CD4-positive, alpha-beta memory T cell (primary cell): ENCODE measurements around the gene CCND3. TPM values are rescaled to one million over a fixed set of nuclear protein-coding genes. Genes with fewer than 3 reads are reported as not detected.
"Not testable (repeated sequence)": the region's sequence is repeated elsewhere in the genome, so short reads cannot be mapped to it uniquely, and the experiment has no call there.

ENCODE experiments used
- CTCF ChIA-PET: fragments of 350-600 bp; sonication (Branson Sonifier 250); formaldehyde crosslinking; loops from one replicate; lab custom pipeline; 2021; ENCODE audit warnings: inconsistent platforms; ENCODE audit not compliant: partially characterized antibody; lab: Charles Lee
- POLR2A ChIA-PET: fragments of 350-600 bp; sonication (Branson Sonifier 250); formaldehyde crosslinking; loops from one replicate; lab custom pipeline; 2021; ENCODE audit not compliant: partially characterized antibody; lab: Charles Lee
- DNase-seq, 5 donors: peaks; one replicate each; pipeline versions ENCODE4 v3.0.0 to v3.0.0-alpha.2; 2020 to 2022; ENCODE audit warnings: mixed read lengths in 1 of 5
- H3K27ac ChIP-seq: one replicate; pipeline ENCODE4 v1.7.0; 2013; ENCODE audit warnings: low read depth, low read length
- H3K27me3 ChIP-seq: 2 replicates; pipeline ENCODE4 v1.7.0; 2013; ENCODE audit warnings: mild to moderate bottlenecking, low read length, moderate library complexity; ENCODE audit not compliant: insufficient read depth
- H3K36me3 ChIP-seq: 2 replicates; pipeline ENCODE4 v1.7.0; 2013; ENCODE audit warnings: mild to moderate bottlenecking, low read length, moderate library complexity; ENCODE audit not compliant: insufficient read depth
- H3K4me1 ChIP-seq: 2 replicates; pipeline ENCODE4 v1.7.0; 2013; ENCODE audit warnings: mild to moderate bottlenecking, low read length, moderate library complexity; ENCODE audit not compliant: insufficient read depth
- H3K4me3 ChIP-seq, 2 donors: one replicate each; pipeline ENCODE4 v1.7.0; 2013; ENCODE audit warnings: low read length in 2 of 2, mild to moderate bottlenecking in 1 of 2
- H3K9me3 ChIP-seq, 2 donors: one replicate each; pipeline ENCODE4 v1.7.0; 2013; ENCODE audit warnings: low read length in 2 of 2, control low read depth in 1 of 2; ENCODE audit not compliant: control insufficient read depth in 1 of 2
- H3K27ac Mint-ChIP-seq, 7 donors: one replicate each; pipeline ENCODE4 v1.8.0; 2020 to 2021; ENCODE audit warnings: mixed read lengths in 7 of 7, mild to moderate bottlenecking in 6 of 7, inconsistent platforms in 3 of 7, moderate library complexity in 3 of 7
- H3K27me3 Mint-ChIP-seq, 2 donors: one replicate each; pipeline ENCODE4 v1.8.0; 2020 to 2021; ENCODE audit warnings: mixed read lengths in 2 of 2
- H3K36me3 Mint-ChIP-seq, 2 donors: one replicate each; pipeline ENCODE4 v1.8.0; 2020 to 2021; ENCODE audit warnings: mixed read lengths in 2 of 2, inconsistent platforms in 1 of 2, mild to moderate bottlenecking in 1 of 2
- H3K4me1 Mint-ChIP-seq, 4 donors: one replicate each; pipeline ENCODE4 v1.8.0; 2020 to 2021; ENCODE audit warnings: mixed read lengths in 4 of 4, mild to moderate bottlenecking in 1 of 4
- H3K4me3 Mint-ChIP-seq, 8 donors: one replicate each; pipeline ENCODE4 v1.8.0; 2020 to 2021; ENCODE audit warnings: mixed read lengths in 8 of 8, mild to moderate bottlenecking in 7 of 8, moderate library complexity in 6 of 8, inconsistent platforms in 3 of 8
- H3K9me3 Mint-ChIP-seq, 8 donors: one replicate each; pipeline ENCODE4 v1.8.0; 2020 to 2021; ENCODE audit warnings: mixed read lengths in 8 of 8, mild to moderate bottlenecking in 5 of 8, inconsistent platforms in 3 of 8, moderate library complexity in 1 of 8
- intact Hi-C: fragments of 100-400 bp; cut with micrococcal nuclease; formaldehyde crosslinking; loops from one replicate; pipeline ENCODE4 v1.15.1; 2023
- polyA plus RNA-seq, 2 donors: library from polyadenylated mRNA; unstranded; fragments of 300-500 nt; fragmentation: Illumina TruSeq; gene quantifications; one replicate each; pipeline ENCODE4 v1.2.3, GENCODE V29; 2021
- total RNA-seq, 2 experiments: library from RNA; stranded (reverse); gene quantifications; one replicate each; pipeline ENCODE4 v1.2.3, GENCODE V29; 2021

Gene CCND3
- total and polyA plus RNA-seq, 4 experiments from 2014 or later, result 223 to 555 (median 387) TPM

DNA sequence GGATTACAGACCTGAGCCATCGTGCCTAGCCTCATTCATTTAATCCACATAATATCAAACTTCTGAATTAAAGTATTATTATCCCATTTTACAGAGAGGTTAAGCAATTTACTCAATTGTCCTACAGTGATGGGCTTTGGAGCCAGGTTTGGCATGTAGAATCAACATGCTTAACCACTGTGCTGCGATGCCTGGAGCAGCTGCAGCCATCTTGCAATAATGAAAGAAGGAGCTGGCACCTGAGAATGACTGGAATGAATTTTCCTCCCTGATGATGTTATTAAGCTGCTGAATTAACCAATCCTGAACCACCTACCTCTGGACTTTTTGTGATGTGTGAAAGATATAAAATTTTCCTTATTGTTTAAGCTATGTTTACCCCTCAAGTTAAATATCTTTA lies 13.1 kb upstream of the CCND3 start:
- Histone ChIP-seq H3K4me3 (no peak overlapping the region), H3K9me3 (no peaks in the 10 kb centered on the region), H3K27ac (no peak overlapping the region), H3K4me1 (peaks cover 56% of the 10 kb centered on the region), H3K27me3 (no peaks in the 10 kb centered on the region), H3K36me3 (peaks cover 8% of the 10 kb centered on the region)
- Mint-ChIP-seq H3K9me3 (no peaks in the 10 kb centered on the region), H3K27ac (peak overlapping the region in 5 of 7 donors; percentile 35 to 53 (median 52)), H3K4me3 (peak overlapping the region in 1 of 8 donors; percentile 5), H3K27me3 (no peaks in the 10 kb centered on the region), H3K36me3 (peaks cover 24 to 44% of the 10 kb centered on the region in 2 donors), H3K4me1 (peaks cover 32 to 73% (median 47%) of the 10 kb centered on the region in 4 donors)
- intact Hi-C loops, result loop anchor here (2.0 kb wide), 1 partner anchor 16 kb away; no protein-coding TSS in a partner anchor
- ChIA-PET CTCF (interaction anchor here (0.6 to 1.6 kb wide), 3 partner anchors 11 to 92 kb away, joined by 3 read pairs; partner anchors contain the start of gene MED20), POLR2A (interaction anchor here (1.3 kb wide), 1 partner anchor 18 kb away, joined by 3 read pairs; no protein-coding TSS in a partner anchor)
- DNase-seq, result no peak

DNA sequence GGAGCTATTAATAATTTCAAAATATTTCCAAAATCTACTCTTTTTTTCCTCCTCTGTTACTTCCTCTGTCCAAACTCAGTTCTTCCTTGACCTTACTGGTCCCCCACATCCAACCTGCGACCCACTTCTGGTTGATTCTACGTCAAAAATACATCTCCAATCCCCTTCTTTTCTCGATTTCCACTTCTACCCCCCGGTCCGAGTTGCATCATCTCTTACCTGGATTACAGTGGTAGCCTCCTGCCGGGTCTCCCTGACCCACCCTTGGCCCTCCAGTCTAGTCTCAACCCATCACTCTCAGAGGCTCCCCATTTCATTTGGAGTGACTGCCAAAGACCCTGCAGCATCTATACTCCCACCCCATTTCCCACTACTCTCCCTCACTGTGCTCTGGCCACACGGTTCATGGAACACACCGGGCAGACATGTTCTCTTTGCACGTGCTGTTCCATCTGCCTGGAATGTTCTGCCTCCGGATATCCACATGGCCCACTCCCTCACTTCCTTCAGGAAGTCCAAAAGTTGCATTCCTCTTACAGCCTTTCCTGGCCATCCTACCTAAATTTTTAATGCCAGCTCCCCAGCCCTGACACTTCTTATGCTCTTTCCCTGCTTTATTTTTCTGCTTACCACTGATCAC lies 6.1 kb upstream of the CCND3 start:
- Mint-ChIP-seq H3K4me3 (peak overlapping the region in 4 of 8 donors; percentile 15 to 45 (median 24)), H3K4me1 (peaks cover 24 to 60% (median 41%) of the 10 kb centered on the region in 4 donors)
- CTCF ChIA-PET, result interaction anchor here (1.5 kb wide), 1 partner anchor 24 kb away, joined by 3 read pairs; no protein-coding TSS in a partner anchor

DNA sequence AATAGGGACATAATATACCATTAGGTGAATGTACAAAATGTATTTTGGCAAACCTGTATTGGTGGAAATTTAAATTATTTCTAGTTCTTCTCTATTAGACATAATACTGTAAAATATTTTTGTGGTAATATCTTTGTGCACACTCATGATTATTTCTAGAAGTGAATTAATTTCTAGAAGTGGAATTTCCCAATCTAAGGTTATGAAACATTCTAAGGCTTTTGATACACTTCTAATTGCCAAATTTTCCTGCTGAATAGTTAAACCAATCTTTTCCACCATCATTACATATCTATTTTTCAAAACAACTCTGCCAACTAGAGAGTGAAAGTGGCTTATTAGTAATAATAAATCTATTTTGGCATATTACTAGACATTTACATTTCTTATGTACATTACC lies 1.8 kb upstream of the CCND3 start:
- intact Hi-C loops, result no loop called here
- Histone ChIP-seq H3K27ac (no peak overlapping the region), H3K27me3 (no peaks in the 10 kb centered on the region), H3K36me3 (no peaks in the 10 kb centered on the region), H3K4me3 (no peak overlapping the region), H3K9me3 (no peaks in the 10 kb centered on the region), H3K4me1 (peaks cover 71% of the 10 kb centered on the region)
- peaks cover 41 to 73% (median 55%) of the 10 kb centered on the region in 4 donors for H3K4me1 Mint-ChIP-seq
- no peaks in the 10 kb centered on the region for H3K27me3 Mint-ChIP-seq
- ChIA-PET POLR2A (interaction anchor here (11.6 kb wide), 1 partner anchor 102 kb away, joined by 280 read pairs; the partner anchor contains the start of gene TAF8), CTCF (interaction anchor here (1.0 to 13.1 kb wide), 5 partner anchors 9 to 100 kb away, joined by 3 to 169 read pairs (median 3); partner anchors contain the start of genes BYSL and MED20)
- peak overlapping the region in 2 of 8 donors; percentile 30 to 36 for H3K4me3 Mint-ChIP-seq
- no peaks in the 10 kb centered on the region for H3K9me3 Mint-ChIP-seq
- H3K36me3 Mint-ChIP-seq, result peaks cover 8 to 20% of the 10 kb centered on the region in 2 donors
- H3K27ac Mint-ChIP-seq, result peak overlapping the region in 3 of 7 donors; percentile 65 to 86 (median 86)
- DNase-seq, result no peak

More for the DNA sequence above, 6.1 kb upstream of the CCND3 start:
- intact Hi-C loops, result no loop called here
- H3K27ac ChIP-seq, result no peak overlapping the region
- Mint-ChIP-seq H3K9me3 (no peaks in the 10 kb centered on the region), H3K27ac (peak overlapping the region in 5 of 7 donors; percentile 19 to 91 (median 65)), H3K27me3 (no peaks in the 10 kb centered on the region), H3K36me3 (peaks cover 18 to 22% of the 10 kb centered on the region in 2 donors)
- no peaks in the 10 kb centered on the region for H3K27me3 ChIP-seq
- H3K36me3 ChIP-seq, result no peaks in the 10 kb centered on the region
- no peaks in the 10 kb centered on the region for H3K9me3 ChIP-seq
- POLR2A ChIA-PET, result interaction anchor here (0.6 to 1.2 kb wide), 2 partner anchors 30 to 98 kb away, joined by 3 read pairs; no protein-coding TSS in a partner anchor
- H3K4me3 ChIP-seq, result no peak overlapping the region
- H3K4me1 ChIP-seq, result peaks cover 61% of the 10 kb centered on the region
- DNase-seq, result no peak

DNA sequence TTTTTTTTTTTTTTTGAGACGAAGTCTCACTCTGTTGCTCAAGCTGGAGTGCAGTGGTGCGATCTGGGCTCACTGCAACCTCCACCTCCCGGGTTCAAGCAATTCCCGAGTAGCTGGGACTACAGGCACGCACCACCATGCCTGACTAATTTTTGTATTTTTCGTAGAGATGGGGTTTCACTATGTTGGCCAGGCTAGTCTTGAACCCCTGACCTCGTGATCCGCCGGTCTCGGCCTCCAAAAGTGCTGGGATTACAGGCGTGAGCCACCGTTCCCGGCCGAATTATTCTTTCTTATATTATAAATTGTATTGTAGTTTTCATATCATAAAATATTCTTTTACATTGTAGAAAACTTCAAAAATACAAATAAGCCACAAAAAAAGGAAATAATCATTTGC lies 1.3 kb upstream of the CCND3 start:
- H3K36me3 Mint-ChIP-seq, result peaks cover 5 to 22% of the 10 kb centered on the region in 2 donors
- ChIA-PET POLR2A (interaction anchor here (0.7 to 11.6 kb wide), 4 partner anchors 12 to 155 kb away, joined by 4 to 280 read pairs (median 16); partner anchors contain the start of genes BYSL, MED20, TAF8 and TOMM6), CTCF (interaction anchor here (0.6 to 13.1 kb wide), 6 partner anchors 8 to 100 kb away, joined by 3 to 169 read pairs (median 4); partner anchors contain the start of genes BYSL and MED20)
- peaks cover 43 to 74% (median 57%) of the 10 kb centered on the region in 4 donors for H3K4me1 Mint-ChIP-seq
- peak overlapping the region in 6 of 8 donors; percentile 83 to 95 (median 88) for H3K4me3 Mint-ChIP-seq
- H3K4me3 ChIP-seq, H3K9me3 ChIP-seq, intact Hi-C loops, DNase-seq, H3K9me3 Mint-ChIP-seq, H3K27me3 ChIP-seq, H3K36me3 ChIP-seq, H3K27me3 Mint-ChIP-seq: not testable (repeated sequence)
- Histone ChIP-seq H3K27ac (peak overlapping the region; percentile 80), H3K4me1 (peaks cover 73% of the 10 kb centered on the region)
- peak overlapping the region in 4 of 7 donors; percentile 29 to 91 (median 80) for H3K27ac Mint-ChIP-seq

DNA sequence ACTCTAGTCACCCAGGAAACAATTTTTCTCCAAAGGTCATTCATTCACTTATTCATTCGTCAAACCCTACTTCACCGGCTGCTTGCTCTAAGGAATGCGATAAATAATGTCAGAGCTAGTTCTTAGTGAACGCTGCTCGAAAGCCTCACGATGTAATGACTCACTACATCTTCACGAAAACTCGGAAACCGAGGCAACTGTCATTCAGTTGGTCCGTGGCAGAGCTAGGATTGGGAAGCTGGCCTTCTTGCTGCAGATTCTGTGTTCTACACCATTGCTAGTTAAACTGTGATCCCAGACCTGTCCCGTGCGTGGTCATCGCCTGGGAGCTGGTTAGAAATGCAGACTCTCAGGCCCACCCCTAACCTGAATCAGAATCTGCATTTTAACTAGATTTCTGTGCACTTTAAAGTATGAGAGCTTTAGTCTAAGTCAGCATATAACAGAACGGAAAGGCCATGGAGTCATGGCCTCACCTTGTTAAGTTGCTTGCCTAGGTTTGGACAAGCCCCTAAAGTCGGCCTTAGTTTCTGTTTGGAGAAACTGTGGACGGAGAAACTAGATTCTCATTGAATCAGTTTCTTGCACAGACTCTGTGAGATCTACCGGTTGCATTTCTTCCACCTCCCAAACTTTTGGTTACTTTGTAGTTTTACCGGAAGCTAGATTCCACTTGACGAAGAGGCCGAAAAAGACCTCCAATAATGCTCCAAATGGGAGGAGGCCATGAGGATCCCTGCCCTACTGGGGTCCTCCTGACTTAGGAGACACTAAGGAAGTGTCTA lies 651 bp upstream of the CCND3 start:
- H3K9me3 Mint-ChIP-seq, result no peaks in the 10 kb centered on the region
- Histone ChIP-seq H3K4me1 (peaks cover 73% of the 10 kb centered on the region), H3K9me3 (no peaks in the 10 kb centered on the region), H3K27ac (peak overlapping the region; percentile 80), H3K27me3 (no peaks in the 10 kb centered on the region), H3K36me3 (peaks cover 4% of the 10 kb centered on the region), H3K4me3 (peak overlapping the region; percentile 45 to 53)
- peaks cover 43 to 74% (median 57%) of the 10 kb centered on the region in 4 donors for H3K4me1 Mint-ChIP-seq
- peak overlapping the region; percentile 82 to 95 (median 88) for H3K4me3 Mint-ChIP-seq
- intact Hi-C loops, result no loop called here
- POLR2A ChIA-PET, result interaction anchor here (0.7 to 11.6 kb wide), 7 partner anchors 11 to 155 kb away, joined by 4 to 280 read pairs (median 9); partner anchors contain the start of genes BYSL, MED20, TAF8 and TOMM6
- peak overlapping the region; percentile 73 to 94 (median 91) for H3K27ac Mint-ChIP-seq
- peak in 1 of 5 donors; percentile 73 for DNase-seq
- peaks cover 1 to 22% of the 10 kb centered on the region in 2 donors for H3K36me3 Mint-ChIP-seq
- no peaks in the 10 kb centered on the region for H3K27me3 Mint-ChIP-seq
- CTCF ChIA-PET, result interaction anchor here (0.6 to 13.1 kb wide), 7 partner anchors 13 to 101 kb away, joined by 3 to 169 read pairs (median 3); partner anchors contain the start of genes BYSL and MED20

GRCh38 chr6:41940759-41941279 lies 789 bp downstream of the CCND3 start:
- peaks cover 53 to 84% (median 65%) of the 10 kb centered on the region in 4 donors for H3K4me1 Mint-ChIP-seq
- peaks cover 9 to 34% of the 10 kb centered on the region in 2 donors for H3K36me3 Mint-ChIP-seq
- ChIA-PET CTCF (interaction anchor here (1.0 to 13.1 kb wide), 5 partner anchors 9 to 102 kb away, joined by 3 to 169 read pairs (median 3); partner anchors contain the start of genes BYSL and MED20), POLR2A (interaction anchor here (1.0 to 11.6 kb wide), 11 partner anchors 12 to 274 kb away, joined by 3 to 280 read pairs (median 5); partner anchors contain the start of genes BYSL, MED20 and TAF8)
- intact Hi-C loops, result loop anchor here (1.0 kb wide), 2 partner anchors 103 to 154 kb away; partner anchors contain the start of gene TOMM6
- Histone ChIP-seq H3K4me1 (peaks cover 81% of the 10 kb centered on the region), H3K27me3 (no peaks in the 10 kb centered on the region), H3K36me3 (peaks cover 14% of the 10 kb centered on the region), H3K27ac (peak overlapping the region; percentile 80), H3K9me3 (no peaks in the 10 kb centered on the region), H3K4me3 (peak overlapping the region; percentile 75 to 76)
- no peaks in the 10 kb centered on the region for H3K27me3 Mint-ChIP-seq
- H3K27ac Mint-ChIP-seq, result peak overlapping the region; percentile 85 to 96 (median 93)
- H3K4me3 Mint-ChIP-seq, result peak overlapping the region; percentile 83 to 99 (median 95)
- DNase-seq, result peak; percentile 41 to 73 (median 53)
- no peaks in the 10 kb centered on the region for H3K9me3 Mint-ChIP-seq
